Measurements from ENCODE around the gene LRRC3C.

DNA sequence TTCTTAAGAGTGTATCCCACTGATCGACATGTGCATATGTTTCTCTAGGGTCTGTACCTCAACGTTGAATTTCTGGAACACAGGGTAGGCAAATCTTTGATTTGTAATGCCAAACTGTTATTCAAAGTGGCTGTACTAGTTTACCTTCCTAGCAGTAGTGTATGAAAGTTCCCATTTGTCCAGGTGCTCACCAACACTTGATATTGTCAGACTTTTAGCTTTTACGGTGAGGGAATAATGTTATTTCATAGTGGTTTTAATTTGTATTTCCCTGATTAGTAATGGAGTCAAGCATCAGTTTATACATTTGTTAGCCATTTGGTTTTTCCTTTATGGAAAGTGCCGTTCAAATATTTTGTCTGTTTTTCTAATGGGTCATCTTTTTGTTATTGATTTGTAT, 29.4 kb upstream of the LRRC3C start:
- TF ChIP-seq, protein P1, sequence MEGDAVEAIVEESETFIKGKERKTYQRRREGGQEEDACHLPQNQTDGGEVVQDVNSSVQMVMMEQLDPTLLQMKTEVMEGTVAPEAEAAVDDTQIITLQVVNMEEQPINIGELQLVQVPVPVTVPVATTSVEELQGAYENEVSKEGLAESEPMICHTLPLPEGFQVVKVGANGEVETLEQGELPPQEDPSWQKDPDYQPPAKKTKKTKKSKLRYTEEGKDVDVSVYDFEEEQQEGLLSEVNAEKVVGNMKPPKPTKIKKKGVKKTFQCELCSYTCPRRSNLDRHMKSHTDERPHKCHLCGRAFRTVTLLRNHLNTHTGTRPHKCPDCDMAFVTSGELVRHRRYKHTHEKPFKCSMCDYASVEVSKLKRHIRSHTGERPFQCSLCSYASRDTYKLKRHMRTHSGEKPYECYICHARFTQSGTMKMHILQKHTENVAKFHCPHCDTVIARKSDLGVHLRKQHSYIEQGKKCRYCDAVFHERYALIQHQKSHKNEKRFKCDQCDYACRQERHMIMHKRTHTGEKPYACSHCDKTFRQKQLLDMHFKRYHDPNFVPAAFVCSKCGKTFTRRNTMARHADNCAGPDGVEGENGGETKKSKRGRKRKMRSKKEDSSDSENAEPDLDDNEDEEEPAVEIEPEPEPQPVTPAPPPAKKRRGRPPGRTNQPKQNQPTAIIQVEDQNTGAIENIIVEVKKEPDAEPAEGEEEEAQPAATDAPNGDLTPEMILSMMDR (IDR thresholded peaks at IDR 0.05; ENCODE audit: poor library complexity, severe bottlenecking) = no peak
- TF ChIP-seq MXI1 (conservative IDR thresholded peaks at IDR 0.05; ENCODE audit: poor library complexity, severe bottlenecking) = no peak
- no peak for TF ChIP-seq EZH2 (IDR thresholded peaks at IDR 0.05; ENCODE audit: borderline replicate concordance, insufficient read depth, low read length, poor library complexity, severe bottlenecking)
- no peak for TF ChIP-seq POLR2AphosphoS5 (IDR thresholded peaks at IDR 0.05)
- TF ChIP-seq EP300 (conservative IDR thresholded peaks at IDR 0.05; ENCODE audit: poor library complexity, severe bottlenecking) = no peak
- no peak for TF ChIP-seq SMC3 (conservative IDR thresholded peaks at IDR 0.05; ENCODE audit: poor library complexity)
- no peak for TF ChIP-seq RAD21 (conservative IDR thresholded peaks at IDR 0.05)

Measured in neural cell (in vitro differentiated cells).